ENCODE measurements around the gene PRKCZ. TPM values are rescaled to one million over a fixed set of nuclear protein-coding genes. Genes with fewer than 3 reads are reported as not detected.

Gene PRKCZ
- total RNA-seq, 1 experiment from 2014 or later: 45.9 TPM

DNA sequence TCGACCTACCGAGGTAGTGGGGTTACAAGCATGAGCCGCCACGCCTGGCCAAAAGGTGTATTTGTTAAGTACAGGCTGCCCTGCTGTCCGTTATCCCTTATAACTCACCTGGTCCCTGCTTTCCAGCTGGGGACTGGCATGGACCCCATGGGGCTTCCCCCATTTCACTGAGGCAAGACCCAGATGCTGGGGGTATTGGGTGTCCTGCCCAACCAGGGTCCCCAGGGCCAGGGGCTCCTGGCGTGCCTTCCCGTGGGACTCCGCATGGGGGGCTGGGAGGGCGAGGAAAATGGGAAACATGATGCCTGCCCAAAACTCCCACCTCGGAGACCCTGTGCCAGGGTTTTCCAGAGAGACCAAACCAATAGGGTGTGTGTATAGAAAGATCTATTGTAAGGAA, 79.9 kb downstream of the PRKCZ start:
- no peak for TF ChIP-seq CTCF (IDR thresholded peaks at IDR 0.05; ENCODE audit: insufficient read depth in 1 of 2, low read depth in 1 of 2, low read length in 1 of 2, severe bottlenecking in 1 of 2, unreplicated experiment in 1 of 2)
- no TSS peak for BruUV-seq (replicated peaks)
- no peaks in the 10 kb centered on the region for H3K27me3 ChIP-seq (replicated peaks; ENCODE audit: control insufficient read depth, insufficient read depth, low read length)
- CTCF ChIA-PET: no interaction called here
- Mint-ChIP-seq H3K9me3 (ENCODE audit: unreplicated experiment) (no peaks in the 10 kb centered on the region), H3K4me1 (ENCODE audit: low read depth, unreplicated experiment) (peaks cover 5% of the 10 kb centered on the region), H3K27me3 (ENCODE audit: insufficient read depth, unreplicated experiment) (no peaks in the 10 kb centered on the region), H3K27ac (ENCODE audit: unreplicated experiment) (no peak overlapping the region), H3K36me3 (ENCODE audit: insufficient read depth, unreplicated experiment) (no peaks in the 10 kb centered on the region), H3K4me3 (ENCODE audit: unreplicated experiment) (no peak overlapping the region)
- intact Hi-C loops (cut with micrococcal nuclease; ENCODE audit: unreplicated experiment): no loop called here
- POLR2A ChIA-PET: no interaction called here
- peaks cover 17% of the 10 kb centered on the region for H3K4me1 ChIP-seq
- no peak for DNase-seq
- no peak overlapping the region for H3K4me3 ChIP-seq (ENCODE audit: low read depth, low read length)
- peaks cover 1% of the 10 kb centered on the region; the same call in 1 of the 2 replicates for H3K36me3 ChIP-seq (ENCODE audit: control insufficient read depth, insufficient read depth, low read length)
- H3K9me3 ChIP-seq: no peaks in the 10 kb centered on the region

- Mint-ChIP-seq H3K27me3 (ENCODE audit: insufficient read depth, unreplicated experiment) (no peaks in the 10 kb centered on the region), H3K9me3 (ENCODE audit: unreplicated experiment) (no peaks in the 10 kb centered on the region), H3K27ac (ENCODE audit: unreplicated experiment) (no peak overlapping the region), H3K36me3 (ENCODE audit: insufficient read depth, unreplicated experiment) (peaks cover 5% of the 10 kb centered on the region), H3K4me3 (ENCODE audit: unreplicated experiment) (no peak overlapping the region), H3K4me1 (ENCODE audit: low read depth, unreplicated experiment) (peaks cover 5% of the 10 kb centered on the region)
- no peaks in the 10 kb centered on the region for H3K27me3 ChIP-seq (replicated peaks; ENCODE audit: control insufficient read depth, insufficient read depth, low read length)
- intact Hi-C loops (cut with micrococcal nuclease; ENCODE audit: unreplicated experiment): no loop called here
- TF ChIP-seq CTCF (IDR thresholded peaks at IDR 0.05; ENCODE audit: insufficient read depth in 1 of 2, low read depth in 1 of 2, low read length in 1 of 2, severe bottlenecking in 1 of 2, unreplicated experiment in 1 of 2): no peak
- H3K9me3 ChIP-seq: no peaks in the 10 kb centered on the region
- no peak overlapping the region for H3K4me3 ChIP-seq (ENCODE audit: low read depth, low read length)
- BruUV-seq (replicated peaks): no TSS peak
- ChIA-PET CTCF (interaction anchor here (0.6 kb wide), 1 partner anchor 17 kb away, joined by 4 read pairs; no protein-coding TSS in a partner anchor), POLR2A (no interaction called here)
- peak in 1 of 2 experiments; percentile 20 for DNase-seq
- H3K36me3 ChIP-seq (ENCODE audit: control insufficient read depth, insufficient read depth, low read length): peaks cover 1% of the 10 kb centered on the region; the same call in 1 of the 2 replicates
- H3K4me1 ChIP-seq: peaks cover 23% of the 10 kb centered on the region
These were observed 80.7 kb downstream of the PRKCZ start for GRCh38 chr1:2130871-2131289.

DNA sequence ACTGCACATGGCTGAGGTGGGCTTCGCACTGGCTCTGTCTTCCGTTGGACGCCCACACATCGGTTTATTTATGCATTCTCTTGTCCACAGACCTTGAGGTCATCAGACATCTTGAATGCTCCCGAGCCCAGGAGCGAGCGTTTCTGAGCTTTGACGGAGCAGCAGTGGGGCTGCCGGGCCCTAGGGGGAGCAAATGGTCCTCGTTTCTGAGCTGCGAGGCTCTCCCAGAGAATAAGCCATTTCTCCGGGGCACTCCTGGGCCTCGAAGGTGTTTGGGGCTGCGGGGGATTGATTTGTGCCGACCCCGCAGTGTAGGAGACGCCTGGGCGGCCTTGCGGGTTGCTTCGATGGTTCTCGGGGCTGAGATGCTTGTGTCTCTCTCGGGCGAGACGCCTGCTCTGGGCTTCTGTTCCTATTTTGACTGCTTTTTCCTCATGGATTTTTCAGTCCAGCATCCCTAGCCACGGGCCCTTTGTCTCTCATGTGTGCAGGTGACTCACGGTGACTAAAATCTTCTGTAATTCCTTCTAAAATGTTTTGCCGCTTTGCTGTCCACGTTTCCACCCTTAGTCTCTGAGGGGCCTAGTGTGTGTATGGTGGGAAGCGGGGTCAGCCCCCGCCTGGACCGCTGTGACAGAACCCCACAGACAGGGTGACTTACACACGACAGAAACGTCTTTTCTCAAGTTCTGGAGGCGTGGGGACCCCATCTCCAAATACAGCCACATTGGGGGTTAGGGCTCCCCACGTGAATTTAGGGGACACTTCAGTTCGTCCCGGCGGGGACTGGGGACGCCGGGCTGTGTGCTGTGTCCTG, 82.2 kb downstream of the PRKCZ start:
- Mint-ChIP-seq H3K4me1 (ENCODE audit: low read depth, unreplicated experiment) (peaks cover 9% of the 10 kb centered on the region), H3K27ac (ENCODE audit: unreplicated experiment) (peak overlapping the region; percentile 88), H3K9me3 (ENCODE audit: unreplicated experiment) (no peaks in the 10 kb centered on the region), H3K4me3 (ENCODE audit: unreplicated experiment) (peak overlapping the region; percentile 64), H3K27me3 (ENCODE audit: insufficient read depth, unreplicated experiment) (no peaks in the 10 kb centered on the region), H3K36me3 (ENCODE audit: insufficient read depth, unreplicated experiment) (peaks cover 14% of the 10 kb centered on the region)
- POLR2A ChIA-PET: no interaction called here
- H3K36me3 ChIP-seq (ENCODE audit: control insufficient read depth, insufficient read depth, low read length): peaks cover 1% of the 10 kb centered on the region; the same call in 1 of the 2 replicates
- CTCF ChIA-PET: no interaction called here
- TF ChIP-seq CTCF (IDR thresholded peaks at IDR 0.05; ENCODE audit: insufficient read depth in 1 of 2, low read depth in 1 of 2, low read length in 1 of 2, severe bottlenecking in 1 of 2, unreplicated experiment in 1 of 2): peak in 1 of 2 experiments; percentile 5
- DNase-seq: peak in 1 of 2 experiments; percentile 35
- no peaks in the 10 kb centered on the region for H3K9me3 ChIP-seq
- H3K27me3 ChIP-seq (replicated peaks; ENCODE audit: control insufficient read depth, insufficient read depth, low read length): no peaks in the 10 kb centered on the region
- BruUV-seq (replicated peaks): no TSS peak
- peaks cover 39% of the 10 kb centered on the region for H3K4me1 ChIP-seq
- intact Hi-C loops (cut with micrococcal nuclease; ENCODE audit: unreplicated experiment): loop anchor here (2.0 kb wide), 1 partner anchor 42 kb away; no protein-coding TSS in a partner anchor
- no peak overlapping the region for H3K4me3 ChIP-seq (ENCODE audit: low read depth, low read length)
